Measurements from ENCODE around the gene EEF2KMT.
"Not testable (repeated sequence)": the region's sequence is repeated elsewhere in the genome, so short reads cannot be mapped to it uniquely, and the experiment has no call there.

The EEF2KMT gene

GRCh38 chr16:5069048-5069447 lies 28.5 kb downstream of the EEF2KMT start:
- no peak for DNase-seq

DNA sequence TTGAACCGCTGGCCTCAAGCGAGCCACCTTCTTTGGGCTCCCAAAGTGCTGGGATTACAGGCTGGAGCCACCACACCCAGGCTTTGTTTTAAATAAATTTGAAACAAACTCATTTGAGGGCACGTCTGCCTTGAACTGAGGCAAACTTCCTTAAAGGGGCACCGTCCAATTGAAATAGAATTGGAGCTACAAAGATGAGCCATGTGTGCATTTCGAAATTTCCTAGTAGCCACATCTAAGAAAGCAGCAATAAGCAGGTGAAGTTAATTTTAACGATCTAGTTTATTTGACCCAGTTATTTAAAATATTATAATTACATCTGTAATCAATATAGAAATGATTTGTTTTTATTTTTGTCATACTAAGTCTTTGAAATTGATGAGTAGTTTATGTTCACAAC lies 31.1 kb downstream of the EEF2KMT start:
- DNase-seq = no peak

GRCh38 chr16:5065813-5066212 lies 31.8 kb downstream of the EEF2KMT start, which contains the start of gene C16orf89:
Gene C16orf89 (minus strand): TSS chr16:5065956. CDS start chr16:5065908, 48 bp downstream.
- DNase-seq = no peak

- DNase-seq = no peak
Observed at GRCh38 chr16:5065326-5065725, 32.3 kb downstream of the EEF2KMT start.

DNA sequence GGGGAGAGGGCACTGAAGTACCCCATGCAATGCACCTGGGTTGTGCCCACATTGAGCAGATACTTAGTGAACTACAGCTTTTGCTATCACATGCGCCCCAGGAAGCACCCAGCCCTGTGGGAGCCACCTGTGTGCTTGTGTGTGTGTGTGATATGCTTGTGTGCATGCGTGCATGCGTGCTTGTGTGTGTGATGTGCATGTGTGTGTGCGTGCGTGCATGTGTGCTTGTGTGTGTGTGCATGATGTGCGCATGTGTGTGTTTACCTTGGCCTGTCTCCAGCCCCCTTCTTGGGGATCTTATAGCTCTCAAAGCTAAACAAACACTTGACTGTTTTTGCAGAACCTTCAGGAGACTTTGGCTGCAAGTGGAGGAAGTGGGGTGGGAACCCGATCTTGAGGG lies 32.7 kb downstream of the EEF2KMT start:
- no peak for DNase-seq

DNA sequence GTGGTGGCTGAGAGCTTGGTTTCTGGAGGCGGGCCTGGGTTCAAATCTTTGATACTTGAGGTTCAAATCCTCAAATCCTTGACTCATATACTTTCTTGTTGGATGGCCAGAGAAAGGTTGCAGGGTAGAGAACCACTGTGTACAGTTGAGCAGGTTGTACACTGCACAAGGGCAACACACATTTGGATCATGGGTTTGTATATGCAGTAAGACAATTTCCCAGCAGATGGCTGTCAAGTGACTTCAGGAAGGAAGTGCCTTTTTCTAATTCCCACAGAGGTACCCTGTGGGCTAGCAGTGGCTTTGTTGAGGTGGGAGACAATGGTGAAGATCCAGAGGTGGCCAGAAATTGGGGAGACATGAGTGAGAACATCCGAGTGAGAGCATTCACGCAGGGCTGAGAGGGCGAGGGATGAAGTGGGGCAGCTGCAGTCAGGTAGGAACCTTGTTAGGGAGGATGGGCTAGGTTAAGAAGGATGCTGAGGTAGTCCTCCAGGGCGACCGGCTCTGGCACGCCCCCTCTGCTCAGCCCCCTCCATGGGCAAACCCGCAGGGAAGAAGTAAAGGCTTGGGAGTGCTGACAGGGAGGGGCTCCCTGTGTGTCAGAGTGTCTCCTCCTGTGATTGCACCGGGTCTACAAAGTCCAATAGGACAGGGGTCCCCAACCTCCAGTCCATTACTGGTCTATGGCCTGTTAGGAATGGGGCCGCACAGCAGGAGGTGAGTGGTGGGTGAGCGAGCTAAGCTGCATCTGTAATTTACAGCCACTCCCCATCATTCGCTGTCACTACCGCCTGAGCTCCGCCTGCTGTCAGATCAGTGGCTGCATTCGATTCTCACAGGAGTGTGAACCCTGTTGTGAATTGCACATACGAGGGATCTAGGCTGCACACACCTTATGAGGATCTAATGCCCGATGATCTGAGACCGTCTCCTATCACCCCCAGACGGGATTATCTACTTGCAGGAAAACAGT lies 34.5 kb downstream of the EEF2KMT start:
- no peak for DNase-seq

DNA sequence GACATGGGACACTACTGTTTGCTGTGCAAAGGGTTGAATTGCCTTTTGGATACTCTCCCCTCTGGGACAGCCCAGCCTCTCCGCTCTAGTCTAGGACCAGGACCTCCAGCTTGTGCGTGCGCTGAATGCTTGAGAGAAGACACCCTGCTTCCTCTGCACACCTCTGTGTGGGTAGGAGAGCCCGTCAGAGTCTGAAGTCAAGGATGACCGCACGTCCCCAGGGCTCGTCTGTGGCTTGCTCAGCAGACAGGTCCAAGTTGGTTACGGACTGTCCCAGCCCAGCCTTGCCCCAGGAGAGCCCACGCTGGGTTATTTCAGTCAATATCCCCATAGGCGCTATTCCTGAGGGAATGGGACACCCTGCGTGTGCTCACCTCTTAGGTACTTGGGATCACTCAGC lies 35.5 kb downstream of the EEF2KMT start:
- no peak for DNase-seq

GRCh38 chr16:5060073-5060641 lies 37.4 kb downstream of the EEF2KMT start:
- DNase-seq = no peak

GRCh38 chr16:5059386-5060072 lies 38.1 kb downstream of the EEF2KMT start:
- no peak for DNase-seq

- peak; percentile 18 for DNase-seq
Observed at GRCh38 chr16:5058476-5058875, 39.1 kb downstream of the EEF2KMT start.

- DNase-seq = peak; percentile 66
Observed at GRCh38 chr16:5056352-5056751, 41.2 kb downstream of the EEF2KMT start.

- no peak for DNase-seq
Observed at GRCh38 chr16:5054876-5055865, 42.4 kb downstream of the EEF2KMT start.

DNA sequence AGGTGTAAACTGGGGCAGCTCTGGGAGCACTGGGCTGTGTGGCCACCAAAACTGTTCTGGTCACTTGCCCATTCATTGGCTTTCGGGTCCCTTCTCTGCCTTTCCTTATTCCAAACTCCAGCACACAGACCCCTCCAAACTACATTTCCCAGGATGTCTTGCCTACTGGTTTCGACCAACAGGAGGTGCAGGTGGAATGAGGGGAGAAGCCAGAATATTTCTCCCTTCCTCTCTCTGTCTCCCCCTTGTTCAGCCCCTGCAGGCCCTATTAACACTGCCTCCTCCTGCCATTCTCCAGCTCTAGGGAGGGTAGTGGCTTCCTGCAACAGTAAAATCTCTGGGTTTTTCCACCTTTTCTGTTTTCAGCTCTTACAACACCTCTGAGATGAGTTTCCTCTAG lies 50.7 kb downstream of the EEF2KMT start:
- DNase-seq = no peak

GRCh38 chr16:5045499-5046115 lies 52.0 kb downstream of the EEF2KMT start:
- no peak for DNase-seq

- DNase-seq = not testable (repeated sequence)
Observed at GRCh38 chr16:5044581-5044980, 53.0 kb downstream of the EEF2KMT start.

DNA sequence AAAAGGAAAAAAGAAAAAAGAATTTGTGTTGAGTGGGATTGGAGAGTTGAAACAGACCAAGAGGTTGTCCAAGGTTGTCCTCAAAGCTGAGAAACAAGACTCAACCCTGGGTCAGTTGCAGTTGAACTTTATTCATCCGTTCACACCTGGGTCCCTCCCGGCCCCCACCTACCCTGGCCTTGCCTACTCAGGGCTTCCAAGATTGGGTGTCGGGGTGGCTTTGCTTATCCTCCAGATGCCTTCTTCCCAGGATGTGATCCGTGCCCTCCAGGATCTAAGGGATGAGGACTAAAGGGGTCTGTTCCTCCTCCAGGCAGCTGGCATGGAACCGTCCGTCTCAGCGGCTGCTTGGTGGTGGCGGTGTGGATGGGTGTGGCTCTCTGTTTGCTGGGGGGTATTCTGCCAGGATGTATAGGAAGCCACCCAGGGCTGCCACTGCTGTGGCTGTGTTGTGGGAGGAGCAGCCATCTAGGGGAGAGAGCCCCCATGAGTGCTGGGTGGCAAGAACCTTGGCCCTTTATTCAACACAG lies 53.5 kb downstream of the EEF2KMT start:
- no peak for DNase-seq

DNA sequence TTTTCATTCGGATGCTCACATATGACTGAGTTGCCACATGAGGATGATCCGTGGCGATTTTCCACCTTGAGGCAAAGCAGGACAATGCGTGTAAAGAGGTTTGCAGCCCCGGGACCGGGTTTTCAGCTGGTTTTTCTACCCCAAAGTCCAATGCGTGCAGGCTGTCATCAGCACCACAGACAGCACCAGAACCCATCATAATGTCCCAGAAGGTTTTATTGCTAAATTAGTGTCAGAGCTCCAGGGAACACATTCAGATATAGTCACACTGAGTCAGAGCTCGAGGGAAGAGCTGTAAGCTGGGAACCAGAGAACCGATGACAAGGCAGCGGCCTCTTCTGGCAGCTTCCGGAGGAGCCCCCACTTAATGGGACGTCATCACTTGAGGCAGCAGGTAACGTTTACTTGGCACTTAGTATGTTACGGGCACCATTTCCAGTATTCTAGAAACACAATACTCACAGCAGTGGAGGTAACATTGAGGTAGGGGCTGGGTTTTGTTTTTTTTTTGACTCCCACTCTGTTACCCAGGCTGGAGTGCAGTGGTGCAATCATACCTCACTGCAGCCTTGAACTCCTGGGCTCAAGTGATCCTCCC lies 54.9 kb downstream of the EEF2KMT start:
- no peak for DNase-seq

GRCh38 chr16:5041600-5042133 lies 55.9 kb downstream of the EEF2KMT start:
- DNase-seq = no peak

GRCh38 chr16:5040451-5040850 lies 57.1 kb downstream of the EEF2KMT start:
- no peak for DNase-seq

- DNase-seq = no peak
Observed at GRCh38 chr16:5036228-5037156, 61.1 kb downstream of the EEF2KMT start.
